SK-MEL-5 (cell line): ENCODE data around the gene PAPLN. TPM values are rescaled to one million over a fixed set of nuclear protein-coding genes. Genes with fewer than 3 reads are reported as not detected.
"Not testable (repeated sequence)": the region's sequence is repeated elsewhere in the genome, so short reads cannot be mapped to it uniquely, and the experiment has no call there.

ENCODE experiments used
- DNase-seq: peaks from one replicate; pipeline ENCODE4 v3.0.0-alpha.2; 2016; ENCODE audit warnings: low read depth, low spot score
- in situ Hi-C: cut with HindIII; loops from 2 replicates; pipeline ENCODE4 v1.10.0; 2016; ENCODE audit warnings: low sequenced_read_pairs, high pct_unique_total_duplicates, low pct_unique_long_range_greater_than_20kb
- small RNA-seq, 2 experiments: library from RNA; depleted of rRNA; stranded (forward); fragments of <200 nt; gene quantifications; one replicate each; pipeline ENCODE3, GENCODE V24; 2014
- total RNA-seq: library from RNA; depleted of rRNA; stranded (reverse); fragments of >200 nt; shearing (Covaris generic); gene quantifications from 2 replicates; pipeline ENCODE4 v1.2.3, GENCODE V29; 2014; rRNA removed

Gene PAPLN
- total RNA-seq, 1 experiment from 2014 or later: not detected

GRCh38 chr14:73305499-73305898 is 68.2 kb downstream of the PAPLN start:
- in situ Hi-C loops: no loop called here
- no peak for DNase-seq

GRCh38 chr14:73307261-73307660 is 70.0 kb downstream of the PAPLN start:
- in situ Hi-C loops: no loop called here

GRCh38 chr14:73309207-73309606 is 71.9 kb downstream of the PAPLN start:
- in situ Hi-C loops: not testable (repeated sequence)

More at GRCh38 chr14:73307261-73307660, 70.0 kb downstream of the PAPLN start:
- no peak for DNase-seq

GRCh38 chr14:73311708-73312030 is 74.4 kb downstream of the PAPLN start:
- DNase-seq: no peak
- in situ Hi-C loops: no loop called here

More at GRCh38 chr14:73309207-73309606, 71.9 kb downstream of the PAPLN start:
- DNase-seq: not testable (repeated sequence)

- DNase-seq: peak; percentile 48
- in situ Hi-C loops: no loop called here
Measured at GRCh38 chr14:73312687-73313086, 75.4 kb downstream of the PAPLN start.

GRCh38 chr14:73313151-73313550 is 75.8 kb downstream of the PAPLN start:
- DNase-seq: no peak
- in situ Hi-C loops: no loop called here

- DNase-seq: no peak
- in situ Hi-C loops: no loop called here
Measured at GRCh38 chr14:73323896-73324399, 86.6 kb downstream of the PAPLN start.

Small RNAs within 50 kb of the gene (small RNA-seq; reads per million reads assigned to genes)
- gene AC004858.1 (0 reads per million in 2 experiments), gene RNU6-419P (0 reads per million in 2 experiments)

Other genes starting within 250 kb of the PAPLN start
- 16.6 and 19.8 TPM in 2 replicates for gene ZFYVE1, start 210.4 kb upstream of the PAPLN start, total RNA-seq
- gene RBM25, start 179.0 kb upstream of the PAPLN start, total RNA-seq: 26.5 and 31.0 TPM in 2 replicates
- gene PSEN1, start 101.0 kb upstream of the PAPLN start, total RNA-seq: 31.2 and 31.4 TPM in 2 replicates
- gene NUMB, start 221.0 kb downstream of the PAPLN start, total RNA-seq: 10.8 and 18.4 TPM in 2 replicates